Activated CD8-positive, alpha-beta T cell treated with anti-CD3 and anti-CD28 coated beads for 36 hours (primary cell): ENCODE results near the gene TAPBPL. TPM values are rescaled to one million over a fixed set of nuclear protein-coding genes. Genes with fewer than 3 reads are reported as not detected.

ENCODE experiments used
- ATAC-seq: fragments of 200-7000 bp; cut with Tn5 transposase; one replicate; pipeline ENCODE4 v1.10.0; 2021; ENCODE audit warnings: mild to moderate bottlenecking, moderate library complexity
- CTCF ChIA-PET: fragments of 350-600 bp; sonication (Branson Sonifier 250); formaldehyde crosslinking; loops from one replicate; lab custom pipeline; 2021; ENCODE audit warnings: antibody characterized with exemption; lab: Charles Lee
- POLR2A ChIA-PET: fragments of 350-600 bp; sonication (Branson Sonifier 250); formaldehyde crosslinking; loops from one replicate; lab custom pipeline; 2021; ENCODE audit warnings: antibody characterized with exemption; lab: Charles Lee
- DNase-seq: peaks from one replicate; pipeline ENCODE4 v3.0.0-alpha.2; 2020
- H3K27ac Mint-ChIP-seq: one replicate; pipeline ENCODE4 v1.8.0; 2021; ENCODE audit warnings: mild to moderate bottlenecking, mixed read lengths
- H3K27me3 Mint-ChIP-seq: one replicate; pipeline ENCODE4 v1.8.0; 2021; ENCODE audit warnings: mixed read lengths
- H3K36me3 Mint-ChIP-seq: one replicate; pipeline ENCODE4 v1.8.0; 2021; ENCODE audit warnings: low read depth, mixed read lengths
- H3K4me1 Mint-ChIP-seq: one replicate; pipeline ENCODE4 v1.8.0; 2021; ENCODE audit warnings: low read depth, mixed read lengths
- H3K4me3 Mint-ChIP-seq: one replicate; pipeline ENCODE4 v1.8.0; 2021; ENCODE audit warnings: mild to moderate bottlenecking, moderate library complexity, mixed read lengths
- H3K9me3 Mint-ChIP-seq: one replicate; pipeline ENCODE4 v1.8.0; 2021; ENCODE audit warnings: mixed read lengths
- intact Hi-C: fragments of 100-400 bp; cut with micrococcal nuclease; formaldehyde crosslinking; loops from one replicate; pipeline ENCODE4 v1.10.0; 2022
- total RNA-seq, 2 experiments: library from RNA; stranded (reverse); gene quantifications; one replicate each; pipeline ENCODE4 v1.2.3, GENCODE V29; 2021
- TF ChIP-seq, protein P1 (sequence below): fragments of 200-600 bp; IDR thresholded peaks from one replicate; pipeline ENCODE4 v1.8.0; 2022; ENCODE audit warnings: antibody characterized with exemption, mild to moderate bottlenecking

TAPBPL gene
- 10 to 100 TPM; 23.3 to 28.0 TPM for total RNA-seq

GRCh38 chr12:6451348-6452244 is at the start of gene TAPBPL:
Gene TAPBPL (plus strand): TSS chr12:6452042. CDS start chr12:6452249, 207 bp downstream.
- Mint-ChIP-seq H3K9me3 (no peaks in the 10 kb centered on the region), H3K36me3 (peaks cover 91% of the 10 kb centered on the region), H3K27ac (peak within 1 kb of the TSS; percentile 99), H3K4me3 (peak within 1 kb of the TSS; percentile 97), H3K4me1 (peaks cover 53% of the 10 kb centered on the region), H3K27me3 (no peaks in the 10 kb centered on the region)
- CTCF ChIA-PET: interaction anchor here (0.6 to 7.0 kb wide), 14 partner anchors 8 to 430 kb away, joined by 3 to 81 read pairs (median 6); partner anchors contain the start of gene VAMP1
- intact Hi-C loops: no loop called here
- ATAC-seq: peak; percentile 77
- DNase-seq: peak; percentile 94
- TF ChIP-seq, protein P1, sequence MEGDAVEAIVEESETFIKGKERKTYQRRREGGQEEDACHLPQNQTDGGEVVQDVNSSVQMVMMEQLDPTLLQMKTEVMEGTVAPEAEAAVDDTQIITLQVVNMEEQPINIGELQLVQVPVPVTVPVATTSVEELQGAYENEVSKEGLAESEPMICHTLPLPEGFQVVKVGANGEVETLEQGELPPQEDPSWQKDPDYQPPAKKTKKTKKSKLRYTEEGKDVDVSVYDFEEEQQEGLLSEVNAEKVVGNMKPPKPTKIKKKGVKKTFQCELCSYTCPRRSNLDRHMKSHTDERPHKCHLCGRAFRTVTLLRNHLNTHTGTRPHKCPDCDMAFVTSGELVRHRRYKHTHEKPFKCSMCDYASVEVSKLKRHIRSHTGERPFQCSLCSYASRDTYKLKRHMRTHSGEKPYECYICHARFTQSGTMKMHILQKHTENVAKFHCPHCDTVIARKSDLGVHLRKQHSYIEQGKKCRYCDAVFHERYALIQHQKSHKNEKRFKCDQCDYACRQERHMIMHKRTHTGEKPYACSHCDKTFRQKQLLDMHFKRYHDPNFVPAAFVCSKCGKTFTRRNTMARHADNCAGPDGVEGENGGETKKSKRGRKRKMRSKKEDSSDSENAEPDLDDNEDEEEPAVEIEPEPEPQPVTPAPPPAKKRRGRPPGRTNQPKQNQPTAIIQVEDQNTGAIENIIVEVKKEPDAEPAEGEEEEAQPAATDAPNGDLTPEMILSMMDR: no peak
- POLR2A ChIA-PET: interaction anchor here (0.7 to 14.3 kb wide), 17 partner anchors 8 to 492 kb away, joined by 3 to 267 read pairs (median 10); partner anchors contain the start of genes C12orf57, CD27, GAPDH and MRPL51

DNA sequence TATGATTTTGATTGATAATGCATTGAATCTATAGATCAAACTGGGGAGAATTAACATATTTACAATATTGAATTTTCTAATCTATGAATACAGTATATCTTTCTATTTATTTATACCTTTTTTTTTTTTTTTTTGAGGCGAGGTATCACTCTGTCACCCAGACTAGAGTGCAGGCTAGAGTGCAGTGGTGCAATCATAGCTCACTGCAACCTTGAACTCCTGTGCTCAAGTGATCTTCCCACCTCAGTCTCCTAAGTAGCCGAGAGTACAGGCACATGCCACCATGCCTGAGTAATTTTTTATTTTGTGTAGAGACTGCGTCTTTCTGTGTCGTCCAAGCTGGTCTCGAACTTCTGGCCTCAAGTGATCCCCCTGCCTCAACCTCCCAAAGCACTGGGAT is 47.5 kb upstream of the TAPBPL start:
- no peak overlapping the region for H3K4me3 Mint-ChIP-seq
- H3K9me3 Mint-ChIP-seq: no peaks in the 10 kb centered on the region
- no peaks in the 10 kb centered on the region for H3K4me1 Mint-ChIP-seq
- DNase-seq (no peak), ATAC-seq (no peak)
- intact Hi-C loops: no loop called here
- H3K36me3 Mint-ChIP-seq: no peaks in the 10 kb centered on the region
- H3K27me3 Mint-ChIP-seq: no peaks in the 10 kb centered on the region
- H3K27ac Mint-ChIP-seq: no peak overlapping the region
- ChIA-PET CTCF (no interaction called here), POLR2A (interaction anchor here (0.6 kb wide), 1 partner anchor 73 kb away, joined by 3 read pairs; no protein-coding TSS in a partner anchor)
- TF ChIP-seq, protein P1: no peak

GRCh38 chr12:6405963-6406362 is 45.9 kb upstream of the TAPBPL start:
- no peaks in the 10 kb centered on the region for H3K36me3 Mint-ChIP-seq
- H3K4me1 Mint-ChIP-seq: no peaks in the 10 kb centered on the region
- no peak overlapping the region for H3K27ac Mint-ChIP-seq
- ATAC-seq: no peak
- ChIA-PET CTCF (no interaction called here), POLR2A (no interaction called here)
- no peak for DNase-seq
- no peaks in the 10 kb centered on the region for H3K9me3 Mint-ChIP-seq
- intact Hi-C loops: no loop called here
- H3K27me3 Mint-ChIP-seq: no peaks in the 10 kb centered on the region
- TF ChIP-seq, protein P1: no peak
- no peak overlapping the region for H3K4me3 Mint-ChIP-seq

GRCh38 chr12:6407236-6407954 is 44.4 kb upstream of the TAPBPL start:
- H3K27me3 Mint-ChIP-seq: no peaks in the 10 kb centered on the region
- ChIA-PET CTCF (no interaction called here), POLR2A (no interaction called here)
- TF ChIP-seq, protein P1: no peak
- no peak overlapping the region for H3K27ac Mint-ChIP-seq
- H3K36me3 Mint-ChIP-seq: no peaks in the 10 kb centered on the region
- no peak for ATAC-seq
- H3K9me3 Mint-ChIP-seq: no peaks in the 10 kb centered on the region
- no peak overlapping the region for H3K4me3 Mint-ChIP-seq
- no peak for DNase-seq
- intact Hi-C loops: no loop called here
- no peaks in the 10 kb centered on the region for H3K4me1 Mint-ChIP-seq
